Chondrocyte (in vitro differentiated cells): ENCODE measurements around the gene CADM2. TPM values are rescaled to one million over a fixed set of nuclear protein-coding genes. Genes with fewer than 3 reads are reported as not detected.

Experiments
- DNase-seq: peaks from one replicate; pipeline ENCODE4 v3.0.0; 2021; ENCODE audit warnings: mixed read lengths, low spot score
- H3K27ac Mint-ChIP-seq: one replicate; pipeline ENCODE4 v1.8.0; 2021; ENCODE audit warnings: mild to moderate bottlenecking, moderate library complexity, mixed read lengths; ENCODE audit not compliant: unreplicated experiment
- H3K27me3 Mint-ChIP-seq: 2 replicates; pipeline ENCODE4 v1.8.0; 2021; ENCODE audit warnings: low read depth, mixed read lengths
- H3K36me3 Mint-ChIP-seq: 2 replicates; pipeline ENCODE4 v1.8.0; 2021; ENCODE audit warnings: low read depth, mixed read lengths
- H3K4me1 Mint-ChIP-seq: 2 replicates; pipeline ENCODE4 v1.8.0; 2021; ENCODE audit warnings: low read depth, mild to moderate bottlenecking, mixed read lengths
- H3K4me3 Mint-ChIP-seq: one replicate; pipeline ENCODE4 v1.8.0; 2021; ENCODE audit warnings: mild to moderate bottlenecking, moderate library complexity, mixed read lengths; ENCODE audit not compliant: unreplicated experiment
- H3K9me3 Mint-ChIP-seq: 2 replicates; pipeline ENCODE4 v1.8.0; 2021; ENCODE audit warnings: low read depth, mixed read lengths
- CTCF ChIP-seq: fragments of 200-600 bp; sonication (generic); IDR thresholded peaks from 2 replicates; pipeline ENCODE4 v1.5.0; 2021; ENCODE audit warnings: antibody characterized with exemption, mild to moderate bottlenecking, moderate library complexity
- total RNA-seq: library from RNA; stranded (reverse); gene quantifications from 3 replicates; pipeline ENCODE4 v1.2.1, GENCODE V29; 2021

CADM2 gene
- total RNA-seq, 1 donor from 2014 or later = 1.1 TPM

GRCh38 chr3:85244091-85244490 lies 285.3 kb downstream of the CADM2 start:
- Mint-ChIP-seq H3K9me3 (no peaks in the 10 kb centered on the region), H3K27me3 (peaks cover 4% of the 10 kb centered on the region), H3K36me3 (no peaks in the 10 kb centered on the region), H3K4me1 (no peaks in the 10 kb centered on the region), H3K4me3 (no peak overlapping the region), H3K27ac (no peak overlapping the region)
- no peak for TF ChIP-seq CTCF
- DNase-seq = no peak

GRCh38 chr3:85244519-85244918 lies 285.7 kb downstream of the CADM2 start:
- no peak for DNase-seq
- TF ChIP-seq CTCF = no peak
- peaks cover 4% of the 10 kb centered on the region for H3K27me3 Mint-ChIP-seq
- H3K9me3 Mint-ChIP-seq = no peaks in the 10 kb centered on the region
- H3K4me1 Mint-ChIP-seq = no peaks in the 10 kb centered on the region
- no peaks in the 10 kb centered on the region for H3K36me3 Mint-ChIP-seq
- H3K4me3 Mint-ChIP-seq = no peak overlapping the region
- H3K27ac Mint-ChIP-seq = no peak overlapping the region

- Mint-ChIP-seq H3K9me3 (no peaks in the 10 kb centered on the region), H3K4me3 (no peak overlapping the region), H3K27me3 (no peaks in the 10 kb centered on the region), H3K4me1 (peaks cover 11% of the 10 kb centered on the region), H3K36me3 (no peaks in the 10 kb centered on the region), H3K27ac (no peak overlapping the region)
- no peak for TF ChIP-seq CTCF
- no peak for DNase-seq
Observed at GRCh38 chr3:85251766-85252165, 293.0 kb downstream of the CADM2 start.

- Mint-ChIP-seq H3K27me3 (no peaks in the 10 kb centered on the region), H3K4me3 (no peak overlapping the region), H3K9me3 (no peaks in the 10 kb centered on the region), H3K36me3 (no peaks in the 10 kb centered on the region), H3K27ac (no peak overlapping the region), H3K4me1 (peaks cover 11% of the 10 kb centered on the region)
- DNase-seq = no peak
- TF ChIP-seq CTCF = no peak
Observed at GRCh38 chr3:85252686-85253085, 293.9 kb downstream of the CADM2 start.

- Mint-ChIP-seq H3K4me1 (peaks cover 11% of the 10 kb centered on the region), H3K4me3 (no peak overlapping the region), H3K27me3 (no peaks in the 10 kb centered on the region), H3K36me3 (no peaks in the 10 kb centered on the region), H3K27ac (no peak overlapping the region), H3K9me3 (no peaks in the 10 kb centered on the region)
- no peak for DNase-seq
- TF ChIP-seq CTCF = no peak
Observed at GRCh38 chr3:85254738-85255137, 295.9 kb downstream of the CADM2 start.
